Thyroid gland (tissue), 4 donors: ENCODE results near the gene GLI3. TPM values are rescaled to one million over a fixed set of nuclear protein-coding genes. Genes with fewer than 3 reads are reported as not detected.

Experiments used
- DNase-seq, 2 donors: peaks; one replicate each; pipeline ENCODE4 v3.0.0-alpha.2; 2019
- H3K27ac ChIP-seq, 3 donors: fragments of 200-600 bp; sonication (generic); 1 replicate in 2 of 3; 2 replicates in 1 of 3; pipeline ENCODE4 v1.5.1; 2016 to 2019; ENCODE audit warnings: mild to moderate bottlenecking in 1 of 3, moderate library complexity in 1 of 3
- H3K27me3 ChIP-seq: fragments of 200-600 bp; sonication (generic); one replicate; pipeline ENCODE4 v1.5.1; 2019
- H3K36me3 ChIP-seq, 2 donors: fragments of 200-600 bp; sonication (generic); one replicate each; pipeline ENCODE4 v1.5.1; 2016 to 2019
- H3K4me1 ChIP-seq, 2 donors: fragments of 200-600 bp; sonication (generic); one replicate each; pipeline ENCODE4 v1.5.1; 2017 to 2019
- H3K4me3 ChIP-seq, 3 donors: fragments of 200-600 bp; sonication (generic); replicated peaks in 1 of 3; 1 replicate in 2 of 3; 2 replicates in 1 of 3; pipeline ENCODE4 v1.5.1; 2016; ENCODE audit warnings: mild to moderate bottlenecking in 1 of 3
- H3K9me3 ChIP-seq: fragments of 200-600 bp; sonication (generic); one replicate; pipeline ENCODE4 v1.5.1; 2017
- POLR2A ChIP-seq, 2 donors: fragments of 450-650 bp; IDR thresholded peaks; one replicate each; pipeline ENCODE4 v1.6.1; 2017; ENCODE audit warnings: antibody characterized with exemption in 2 of 2, mild to moderate bottlenecking in 2 of 2, moderate library complexity in 1 of 2
- WGBS, 2 donors: methylation state at CpG; one replicate each; pipeline ENCODE4 v1.1.5; 2017; 5-methylcytosine and 5-hydroxymethylcytosine counted together
- intact Hi-C: fragments of 100-400 bp; cut with DNase I; formaldehyde crosslinking; loops from one replicate; pipeline ENCODE4 v1.15.1; 2023
- total RNA-seq, 4 donors: library from RNA; depleted of rRNA; stranded (reverse); fragments of >200 nt; gene quantifications; one replicate each; pipeline ENCODE4 v1.2.3, GENCODE V29; 2016
- TF ChIP-seq, protein P1 (sequence below), 6 experiments: fragments of 200-600 bp in 3 of 6; fragments of 450-650 bp in 3 of 6; sonication (generic) in 3 of 6; IDR thresholded peaks; one replicate each; pipeline ENCODE4 v1.5.1; 2016 to 2019; ENCODE audit warnings: antibody characterized with exemption in 6 of 6, mild to moderate bottlenecking in 2 of 6, inconsistent platforms in 1 of 6, moderate library complexity in 1 of 6

Gene GLI3
- total RNA-seq, 4 donors from 2014 or later: 10.1 to 15.6 (median 13.6) TPM

DNA sequence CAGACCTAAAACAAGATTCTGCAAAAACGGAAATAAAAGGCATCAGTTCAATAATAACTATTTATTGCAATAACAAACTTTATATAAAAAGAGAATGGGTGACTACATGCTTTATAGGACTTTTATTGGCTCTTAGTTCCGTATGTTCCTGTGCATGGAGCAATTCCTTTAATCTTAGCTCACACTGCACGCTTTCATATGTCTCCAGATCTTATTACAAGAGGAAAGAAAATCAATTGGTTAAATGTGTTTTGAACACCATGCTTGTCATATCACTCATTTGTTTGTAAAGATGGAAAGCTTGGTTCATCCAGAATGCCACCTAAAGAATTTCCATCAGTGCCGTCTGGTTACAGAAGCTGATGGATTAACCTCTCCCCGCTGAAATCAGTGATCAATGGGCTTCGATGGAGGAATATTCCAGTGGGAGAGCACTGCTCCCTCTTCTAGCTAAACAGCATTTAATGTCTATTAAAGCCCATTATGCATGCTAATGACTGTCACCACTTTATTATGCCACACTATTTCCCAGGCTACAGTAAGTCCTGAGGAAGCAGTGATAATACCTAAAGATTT lies 210.3 kb downstream of the GLI3 start:
- no peaks in the 10 kb centered on the region for H3K36me3 ChIP-seq
- no peak overlapping the region for H3K4me3 ChIP-seq
- DNase-seq: no peak
- H3K27ac ChIP-seq: no peak overlapping the region
- H3K27me3 ChIP-seq: no peaks in the 10 kb centered on the region
- no peaks in the 10 kb centered on the region for H3K9me3 ChIP-seq
- intact Hi-C loops: no loop called here
- TF ChIP-seq POLR2A (IDR thresholded peaks at IDR 0.05): no peak
- TF ChIP-seq, protein P1, sequence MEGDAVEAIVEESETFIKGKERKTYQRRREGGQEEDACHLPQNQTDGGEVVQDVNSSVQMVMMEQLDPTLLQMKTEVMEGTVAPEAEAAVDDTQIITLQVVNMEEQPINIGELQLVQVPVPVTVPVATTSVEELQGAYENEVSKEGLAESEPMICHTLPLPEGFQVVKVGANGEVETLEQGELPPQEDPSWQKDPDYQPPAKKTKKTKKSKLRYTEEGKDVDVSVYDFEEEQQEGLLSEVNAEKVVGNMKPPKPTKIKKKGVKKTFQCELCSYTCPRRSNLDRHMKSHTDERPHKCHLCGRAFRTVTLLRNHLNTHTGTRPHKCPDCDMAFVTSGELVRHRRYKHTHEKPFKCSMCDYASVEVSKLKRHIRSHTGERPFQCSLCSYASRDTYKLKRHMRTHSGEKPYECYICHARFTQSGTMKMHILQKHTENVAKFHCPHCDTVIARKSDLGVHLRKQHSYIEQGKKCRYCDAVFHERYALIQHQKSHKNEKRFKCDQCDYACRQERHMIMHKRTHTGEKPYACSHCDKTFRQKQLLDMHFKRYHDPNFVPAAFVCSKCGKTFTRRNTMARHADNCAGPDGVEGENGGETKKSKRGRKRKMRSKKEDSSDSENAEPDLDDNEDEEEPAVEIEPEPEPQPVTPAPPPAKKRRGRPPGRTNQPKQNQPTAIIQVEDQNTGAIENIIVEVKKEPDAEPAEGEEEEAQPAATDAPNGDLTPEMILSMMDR (IDR thresholded peaks at IDR 0.05): no peak
- H3K4me1 ChIP-seq: peaks cover 18 to 25% of the 10 kb centered on the region in 2 donors
- 93 to 95% methylated on average over 6 of the region's 6 CpGs for WGBS, 2 donors

DNA sequence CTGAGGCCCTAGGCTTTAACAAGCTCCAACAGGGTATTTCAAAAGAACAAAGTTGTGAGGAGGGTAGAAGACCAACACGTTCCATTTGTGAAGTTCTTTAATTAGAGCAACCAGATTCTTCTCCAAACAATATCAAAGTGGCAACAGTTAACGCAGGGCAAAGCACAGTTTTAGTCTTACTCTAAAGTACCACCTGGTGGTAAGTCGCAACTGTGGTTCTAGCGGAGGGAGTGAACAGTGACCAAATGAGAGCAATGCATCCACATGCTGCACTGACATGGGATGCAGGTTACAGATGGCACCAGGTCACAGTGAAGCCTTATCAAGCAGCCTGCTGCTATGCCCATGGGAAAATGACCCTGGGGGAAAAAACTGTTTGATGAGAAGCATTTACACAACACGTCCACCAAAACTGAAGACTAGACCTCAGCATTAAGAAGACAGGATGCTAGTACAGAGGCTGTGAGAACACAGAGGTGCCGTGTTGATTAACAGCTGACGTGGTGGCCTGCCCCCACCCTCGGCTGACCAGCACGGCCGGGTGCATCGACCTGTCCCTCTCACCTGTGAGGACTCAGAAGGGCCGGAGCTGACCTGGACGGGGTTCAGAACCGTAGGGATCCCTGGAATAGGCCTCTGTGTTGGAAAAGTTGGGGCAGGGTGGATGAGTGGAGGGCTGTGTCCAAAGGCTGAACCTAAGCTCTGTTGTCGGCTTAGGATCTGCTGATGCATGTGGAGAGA lies 211.2 kb downstream of the GLI3 start:
- Histone ChIP-seq H3K36me3 (no peaks in the 10 kb centered on the region), H3K9me3 (no peaks in the 10 kb centered on the region), H3K27me3 (no peaks in the 10 kb centered on the region), H3K4me3 (no peak overlapping the region), H3K4me1 (peaks cover 18 to 25% of the 10 kb centered on the region in 2 donors), H3K27ac (no peak overlapping the region)
- no peak for DNase-seq
- TF ChIP-seq POLR2A (IDR thresholded peaks at IDR 0.05): no peak
- TF ChIP-seq, protein P1 (IDR thresholded peaks at IDR 0.05): no peak
- WGBS, 2 donors: 90 to 97% methylated on average over 15 of the region's 15 CpGs
- intact Hi-C loops: no loop called here

DNA sequence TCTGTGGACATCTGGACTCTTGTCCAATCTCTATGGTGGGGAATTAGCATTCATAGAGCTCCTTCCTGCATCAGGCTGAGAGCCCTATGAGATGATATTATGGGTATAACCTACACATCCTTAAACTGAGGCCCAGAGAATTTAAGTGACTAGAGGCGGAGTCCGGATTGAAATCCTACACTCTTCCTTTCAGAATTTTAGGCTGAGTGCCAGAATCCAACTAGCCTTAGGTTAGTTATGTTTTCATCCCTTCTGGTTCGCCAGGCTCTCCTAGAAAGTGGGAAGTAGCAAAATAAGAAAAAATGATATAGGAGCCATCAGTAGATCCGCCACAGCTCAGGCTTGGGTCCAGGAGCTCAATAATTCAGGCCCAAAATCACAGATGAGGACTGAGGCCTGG lies 212.5 kb downstream of the GLI3 start:
- Histone ChIP-seq H3K4me3 (no peak overlapping the region), H3K4me1 (peaks cover 21 to 29% of the 10 kb centered on the region in 2 donors), H3K27me3 (no peaks in the 10 kb centered on the region), H3K36me3 (no peaks in the 10 kb centered on the region), H3K27ac (peak overlapping the region in 1 of 3 donors; percentile 73), H3K9me3 (no peaks in the 10 kb centered on the region)
- TF ChIP-seq, protein P1 (IDR thresholded peaks at IDR 0.05): no peak
- TF ChIP-seq POLR2A (IDR thresholded peaks at IDR 0.05): no peak
- no peak for DNase-seq
- intact Hi-C loops: no loop called here
- WGBS, 2 donors: 92 to 97% methylated on average over 4 of the region's 4 CpGs

DNA sequence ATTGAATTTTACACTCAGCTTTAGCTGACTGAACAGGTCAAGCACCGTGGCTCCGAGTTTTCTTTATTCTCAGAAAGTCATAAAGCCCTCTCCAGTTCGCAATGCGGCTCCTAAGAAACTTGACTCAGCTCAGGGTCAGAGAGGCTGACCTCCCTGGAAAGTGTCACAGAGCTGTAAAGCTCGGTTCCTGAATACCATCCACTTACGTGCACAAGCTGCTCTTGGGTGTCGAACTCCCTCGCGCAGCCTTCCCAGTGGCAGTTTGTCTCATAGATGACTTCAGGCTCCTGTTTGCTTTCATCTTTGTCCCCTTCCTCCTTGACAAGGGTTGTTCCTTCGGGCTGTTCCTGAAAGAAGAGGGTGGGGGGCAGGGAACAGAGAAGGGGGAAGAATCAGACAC lies 213.7 kb downstream of the GLI3 start:
- peak; percentile 20 to 43 for DNase-seq
- 42 to 50% methylated on average over 10 of the region's 10 CpGs for WGBS, 2 donors
- Histone ChIP-seq H3K36me3 (no peaks in the 10 kb centered on the region), H3K4me1 (peaks cover 33 to 35% of the 10 kb centered on the region in 2 donors), H3K27ac (peak overlapping the region in 2 of 3 donors; percentile 56 to 73), H3K4me3 (no peak overlapping the region), H3K27me3 (no peaks in the 10 kb centered on the region), H3K9me3 (no peaks in the 10 kb centered on the region)
- no peak for TF ChIP-seq POLR2A (IDR thresholded peaks at IDR 0.05)
- TF ChIP-seq, protein P1 (IDR thresholded peaks at IDR 0.05): no peak
- intact Hi-C loops: no loop called here

DNA sequence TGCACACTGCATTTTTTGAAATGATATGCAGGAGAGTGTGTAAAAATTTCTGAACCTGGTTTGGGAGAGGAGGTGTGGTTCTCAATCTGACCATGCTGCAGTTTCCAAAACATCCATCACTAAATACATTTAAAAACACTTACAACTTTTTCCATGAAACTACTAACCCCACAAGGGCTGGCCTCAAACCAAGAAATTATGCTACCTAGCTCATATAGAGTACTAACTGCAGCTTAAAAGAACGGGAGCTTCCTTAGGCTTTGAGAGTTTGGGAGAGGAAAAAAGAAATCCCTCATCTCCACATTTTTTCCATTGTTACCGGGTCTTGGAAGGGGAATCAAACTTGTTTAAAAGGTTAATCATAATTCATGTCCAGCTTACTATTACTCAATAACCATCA lies 214.2 kb downstream of the GLI3 start:
- 60 to 70% methylated on average over 2 of the region's 2 CpGs for WGBS, 2 donors
- H3K4me1 ChIP-seq: peaks cover 33 to 35% of the 10 kb centered on the region in 2 donors
- intact Hi-C loops: no loop called here
- peak overlapping the region in 2 of 3 donors; percentile 0 to 56 for H3K27ac ChIP-seq
- TF ChIP-seq, protein P1 (IDR thresholded peaks at IDR 0.05): no peak
- TF ChIP-seq POLR2A (IDR thresholded peaks at IDR 0.05): no peak
- H3K4me3 ChIP-seq: no peak overlapping the region
- DNase-seq: no peak
- H3K27me3 ChIP-seq: no peaks in the 10 kb centered on the region
- H3K36me3 ChIP-seq: no peaks in the 10 kb centered on the region
- H3K9me3 ChIP-seq: no peaks in the 10 kb centered on the region
